Astrocyte (in vitro differentiated cells and primary cell): ENCODE results near the gene ZNF317.

Source experiments
- CTCF ChIP-seq: IDR thresholded peaks from 2 replicates; pipeline ENCODE4 v1.5.1; 2011; ENCODE audit warnings: low read depth, mild to moderate bottlenecking, inconsistent platforms, low read length, moderate library complexity; ENCODE audit not compliant: insufficient read depth
- EZH2 ChIP-seq: IDR thresholded peaks from 2 replicates; pipeline ENCODE4 v1.6.1; 2012; ENCODE audit warnings: mild to moderate bottlenecking, low read length, inconsistent platforms; ENCODE audit not compliant: insufficient read depth

GRCh38 chr19:9130965-9131364 lies 9.2 kb upstream of the ZNF317 start:
- no peak for TF ChIP-seq CTCF
- TF ChIP-seq EZH2, result no peak
